Non-pigmented ciliary epithelial cell (primary cell): ENCODE measurements around the gene KLRK1.
A peak's percentile ranks its signal among the peaks of the same experiment; 100 is the strongest.
"Not testable (repeated sequence)": the region's sequence is repeated elsewhere in the genome, so short reads cannot be mapped to it uniquely, and the experiment has no call there.

Source experiments
- DNase-seq: peaks from one replicate; pipeline ENCODE4 v3.0.0-alpha.2; 2010; ENCODE audit warnings: low read depth

KLRK1 gene

GRCh38 chr12:10389904-10390303 is at the start of gene KLRK1:
TSS of gene KLRK1 (minus strand) at chr12:10390041. CDS start at chr12:10388810, 1,231 bp downstream.
- no peak for DNase-seq

GRCh38 chr12:10437601-10438000 is 47.8 kb upstream of the KLRK1 start:
- not testable (repeated sequence) for DNase-seq

- DNase-seq = peak; percentile 42
Observed at GRCh38 chr12:10435816-10436215, 46.0 kb upstream of the KLRK1 start, which contains the start of gene KLRC2. TSS of gene KLRC2 (minus strand) at chr12:10436010. CDS start at chr12:10435986, 24 bp downstream.

GRCh38 chr12:10430623-10431022 is 40.8 kb upstream of the KLRK1 start:
- not testable (repeated sequence) for DNase-seq

- not testable (repeated sequence) for DNase-seq
Observed at GRCh38 chr12:10425938-10426337, 36.1 kb upstream of the KLRK1 start.

- DNase-seq = not testable (repeated sequence)
Observed at GRCh38 chr12:10424260-10424899, 34.5 kb upstream of the KLRK1 start.

- not testable (repeated sequence) for DNase-seq
Observed at GRCh38 chr12:10422159-10422558, 32.3 kb upstream of the KLRK1 start.

- DNase-seq = not testable (repeated sequence)
Observed at GRCh38 chr12:10420334-10420733, 30.5 kb upstream of the KLRK1 start, which contains the start of gene KLRC3. TSS of gene KLRC3 (minus strand) at chr12:10420595. CDS start at chr12:10420550, 45 bp downstream.

GRCh38 chr12:10409392-10409791 is 19.6 kb upstream of the KLRK1 start, which contains the start of gene KLRC4:
TSS of gene KLRC4 (minus strand) at chr12:10409757. CDS start at chr12:10409575, 182 bp downstream.
- DNase-seq = no peak

- DNase-seq = no peak
Observed at GRCh38 chr12:10408842-10409241, 19.0 kb upstream of the KLRK1 start.

- no peak for DNase-seq
Observed at GRCh38 chr12:10406725-10407124, 16.9 kb upstream of the KLRK1 start.

GRCh38 chr12:10405294-10405693 is 15.5 kb upstream of the KLRK1 start:
- no peak for DNase-seq

GRCh38 chr12:10404798-10405197 is 15.0 kb upstream of the KLRK1 start:
- no peak for DNase-seq

GRCh38 chr12:10400829-10401228 is 11.0 kb upstream of the KLRK1 start:
- no peak for DNase-seq

- no peak for DNase-seq
Observed at GRCh38 chr12:10398168-10398567, 8.3 kb upstream of the KLRK1 start.

GRCh38 chr12:10397296-10397695 is 7.5 kb upstream of the KLRK1 start:
- DNase-seq = no peak

GRCh38 chr12:10396176-10396575 is 6.3 kb upstream of the KLRK1 start:
- DNase-seq = not testable (repeated sequence)

- DNase-seq = peak; percentile 79
Observed at GRCh38 chr12:10395390-10395998, 5.7 kb upstream of the KLRK1 start.

- not testable (repeated sequence) for DNase-seq
Observed at GRCh38 chr12:10394531-10395152, 4.8 kb upstream of the KLRK1 start.

- no peak for DNase-seq
Observed at GRCh38 chr12:10393291-10393690, 3.5 kb upstream of the KLRK1 start.

- peak; percentile 94 for DNase-seq
Observed at GRCh38 chr12:10392394-10392930, 2.6 kb upstream of the KLRK1 start.

- DNase-seq = not testable (repeated sequence)
Observed at GRCh38 chr12:10390991-10391390, 1.1 kb upstream of the KLRK1 start.
